ENCODE results near the gene CLMN.

GRCh38 chr14:95235351-95235750, 84.4 kb downstream of the CLMN start:
- TF ChIP-seq, protein P1, sequence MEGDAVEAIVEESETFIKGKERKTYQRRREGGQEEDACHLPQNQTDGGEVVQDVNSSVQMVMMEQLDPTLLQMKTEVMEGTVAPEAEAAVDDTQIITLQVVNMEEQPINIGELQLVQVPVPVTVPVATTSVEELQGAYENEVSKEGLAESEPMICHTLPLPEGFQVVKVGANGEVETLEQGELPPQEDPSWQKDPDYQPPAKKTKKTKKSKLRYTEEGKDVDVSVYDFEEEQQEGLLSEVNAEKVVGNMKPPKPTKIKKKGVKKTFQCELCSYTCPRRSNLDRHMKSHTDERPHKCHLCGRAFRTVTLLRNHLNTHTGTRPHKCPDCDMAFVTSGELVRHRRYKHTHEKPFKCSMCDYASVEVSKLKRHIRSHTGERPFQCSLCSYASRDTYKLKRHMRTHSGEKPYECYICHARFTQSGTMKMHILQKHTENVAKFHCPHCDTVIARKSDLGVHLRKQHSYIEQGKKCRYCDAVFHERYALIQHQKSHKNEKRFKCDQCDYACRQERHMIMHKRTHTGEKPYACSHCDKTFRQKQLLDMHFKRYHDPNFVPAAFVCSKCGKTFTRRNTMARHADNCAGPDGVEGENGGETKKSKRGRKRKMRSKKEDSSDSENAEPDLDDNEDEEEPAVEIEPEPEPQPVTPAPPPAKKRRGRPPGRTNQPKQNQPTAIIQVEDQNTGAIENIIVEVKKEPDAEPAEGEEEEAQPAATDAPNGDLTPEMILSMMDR (IDR thresholded peaks at IDR 0.05) = no peak
- TF ChIP-seq EZH2 (IDR thresholded peaks at IDR 0.05) = no peak
- no peak for TF ChIP-seq EZH2phosphoT487 (IDR thresholded peaks at IDR 0.05)

All from neural progenitor cell (in vitro differentiated cells).